Measurements from ENCODE around the gene SSUH2. TPM values are rescaled to one million over a fixed set of nuclear protein-coding genes. Genes with fewer than 3 reads are reported as not detected.

SSUH2 gene
- total and polyA plus RNA-seq, 2 of the 13 experiments (the other 11 are each of a cell fraction or from before 2014, with no cell fraction given) = 38.1 to 136 TPM

GRCh38 chr3:8651418-8652323 lies 7.1 kb upstream of the SSUH2 start (continued):
- TF ChIP-seq AHDC1 (CRISPR knock-in tag; IDR thresholded peaks at IDR 0.05; ENCODE audit: borderline replicate concordance) (peak; percentile 76), ZBTB20 (CRISPR knock-in tag; IDR thresholded peaks at IDR 0.05; ENCODE audit: borderline replicate concordance, low read depth) (0 out of 2 replicates have a peak, but pooled peaks have one; percentile 75), PBX3 (CRISPR knock-in tag; IDR thresholded peaks at IDR 0.05; ENCODE audit: borderline replicate concordance) (no peak), ZNF614 (CRISPR knock-in tag; IDR thresholded peaks at IDR 0.05; ENCODE audit: borderline replicate concordance) (peak; percentile 92), ZNF547 (CRISPR knock-in tag; IDR thresholded peaks at IDR 0.05) (0 out of 2 replicates have a peak, but pooled peaks have one; percentile 72), TP53 (CRISPR knock-in tag; conservative IDR thresholded peaks at IDR 0.05) (no peak), RARG (CRISPR knock-in tag; IDR thresholded peaks at IDR 0.05; ENCODE audit: low read depth) (no peak), TCF7L2 (IDR thresholded peaks at IDR 0.05; ENCODE audit: low read depth, low read length) (no peak), THAP9 (CRISPR knock-in tag; IDR thresholded peaks at IDR 0.05; ENCODE audit: borderline replicate concordance) (peak; percentile 30; the same call in 1 of the 2 replicates), ZSCAN31 (CRISPR knock-in tag; IDR thresholded peaks at IDR 0.05; ENCODE audit: low read depth) (no peak; the same call in 1 of the 2 replicates), ZNF512 (CRISPR knock-in tag; IDR thresholded peaks at IDR 0.05) (no peak)

Data from HepG2 (cell line).